SK-N-SH (cell line): ENCODE results near the gene OSBPL9. TPM values are rescaled to one million over a fixed set of nuclear protein-coding genes. Genes with fewer than 3 reads are reported as not detected.

Source experiments
- CTCF ChIA-PET: fragments of 300-600, 350-600 bp; formaldehyde crosslinking; extraction: SDS; loops from one replicate; lab custom pipeline; 2021; lab: Yijun Ruan, JAX
- POLR2A ChIA-PET: fragments of 350-600 bp; sonication (Branson Sonifier 250); formaldehyde crosslinking; extraction: SDS; loops from one replicate; lab custom pipeline; 2020; ENCODE audit warnings: antibody characterized with exemption, inconsistent platforms; lab: Yijun Ruan, JAX
- DNase-seq: peaks from one replicate; pipeline ENCODE4 v3.0.0; 2012
- H2AFZ ChIP-seq: fragments of 200-600 bp; sonication (generic); 2 replicates; pipeline ENCODE4 v1.8.1; 2016; ENCODE audit warnings: antibody characterized with exemption, mild to moderate bottlenecking, low read depth
- H3F3A ChIP-seq: fragments of 200-600 bp; sonication (generic); replicated peaks from 2 replicates; pipeline ENCODE3; 2016; ENCODE audit warnings: antibody characterized with exemption, mild to moderate bottlenecking; ENCODE audit not compliant: insufficient read depth
- H3K27ac ChIP-seq, 2 experiments: fragments of 200-500 bp in 1 of 2; fragments of 200-600 bp in 1 of 2; sonication (Bioruptor generic) in 1 of 2; sonication (generic), shearing (Covaris generic) in 1 of 2; 2 replicates each; pipeline versions ENCODE4 v1.5.1 to v1.6.1; 2014 to 2016; ENCODE audit warnings: low read depth in 2 of 2, inconsistent platforms in 1 of 2, low read length in 1 of 2, mild to moderate bottlenecking in 1 of 2, mixed read lengths in 1 of 2
- H3K27me3 ChIP-seq: fragments of 200-600 bp; sonication (generic), shearing (Covaris generic); 2 replicates; pipeline ENCODE4 v1.6.1; 2016; ENCODE audit warnings: mixed run types; ENCODE audit not compliant: insufficient read depth
- H3K36me3 ChIP-seq, 2 experiments: fragments of 200-500 bp in 1 of 2; fragments of 200-600 bp in 1 of 2; sonication (Bioruptor generic) in 1 of 2; sonication (generic) in 1 of 2; replicated peaks in 1 of 2; 2 replicates each; pipeline versions ENCODE3 to v1.5.1; 2014 to 2016; ENCODE audit warnings: low read length in 1 of 2, mild to moderate bottlenecking in 1 of 2; ENCODE audit not compliant: insufficient read depth in 2 of 2, control insufficient read depth in 1 of 2
- H3K4me1 ChIP-seq, 2 experiments: fragments of 200-500 bp in 1 of 2; fragments of 200-600 bp in 1 of 2; sonication (Bioruptor generic) in 1 of 2; sonication (generic), shearing (Covaris generic) in 1 of 2; 2 replicates each; pipeline versions ENCODE4 v1.5.1 to v1.6.1; 2014 to 2016; ENCODE audit warnings: low read depth in 1 of 2, low read length in 1 of 2, mixed run types in 1 of 2; ENCODE audit not compliant: insufficient read depth in 2 of 2, control insufficient read depth in 1 of 2
- H3K4me2 ChIP-seq: fragments of 200-600 bp; sonication (generic), shearing (Covaris generic); 2 replicates; pipeline ENCODE4 v1.6.1; 2017; ENCODE audit warnings: mixed run types
- H3K4me3 ChIP-seq, 2 experiments: fragments of 200-500 bp in 1 of 2; fragments of 200-600 bp in 1 of 2; sonication (Bioruptor generic) in 1 of 2; sonication (generic), shearing (Covaris generic) in 1 of 2; 2 replicates each; pipeline versions ENCODE4 v1.5.1 to v1.8.1; 2014 to 2016; ENCODE audit warnings: low read depth in 2 of 2, inconsistent platforms in 1 of 2, low read length in 1 of 2, mild to moderate bottlenecking in 1 of 2, mixed read lengths in 1 of 2, moderate library complexity in 1 of 2
- H3K79me2 ChIP-seq: fragments of 200-600 bp; sonication (generic); 2 replicates; pipeline ENCODE4 v1.8.1; 2017; ENCODE audit warnings: mild to moderate bottlenecking; ENCODE audit not compliant: insufficient read depth
- H3K9ac ChIP-seq: fragments of 200-600 bp; sonication (generic); 2 replicates; pipeline ENCODE4 v1.6.1; 2017; ENCODE audit warnings: mixed run types
- H3K9me2 ChIP-seq: fragments of 200-600 bp; sonication (generic); 2 replicates; pipeline ENCODE4 v1.6.1; 2017; ENCODE audit warnings: mixed run types
- H3K9me3 ChIP-seq: fragments of 200-600 bp; sonication (generic); 2 replicates; pipeline ENCODE4 v1.6.1; 2017; ENCODE audit warnings: mixed run types, mild to moderate bottlenecking, moderate library complexity
- H4K20me1 ChIP-seq: fragments of 200-600 bp; sonication (generic); 2 replicates; pipeline ENCODE4 v1.6.1; 2017; ENCODE audit warnings: mild to moderate bottlenecking, mixed run types; ENCODE audit not compliant: insufficient read depth
- CHD2 ChIP-seq: fragments of 150-350 bp; IDR thresholded peaks from 2 replicates; pipeline ENCODE4 v1.6.1; 2018; ENCODE audit warnings: low read length; ENCODE audit not compliant: partially characterized antibody
- CTCF ChIP-seq: fragments of 200-600 bp; sonication (generic); IDR thresholded peaks from 2 replicates; pipeline ENCODE4 v1.6.1; 2017; ENCODE audit warnings: antibody characterized with exemption, mild to moderate bottlenecking, moderate library complexity
- EZH2phosphoT487 ChIP-seq: fragments of 200-600 bp; sonication (generic); IDR thresholded peaks from 2 replicates; pipeline ENCODE4 v1.6.1; 2017; ENCODE audit warnings: low read depth, mixed run types, mild to moderate bottlenecking, antibody characterized with exemption, moderate library complexity, borderline replicate concordance
- FOXJ3 ChIP-seq: sonication (generic); formaldehyde crosslinking; IDR thresholded peaks from 2 replicates; pipeline ENCODE4 v1.5.1; 2020; ENCODE audit warnings: mild to moderate bottlenecking, missing genetic modification reagents
- FOXM1 ChIP-seq: IDR thresholded peaks from 2 replicates; pipeline ENCODE4 v1.4.0; 2012; ENCODE audit warnings: low read depth, mild to moderate bottlenecking
- GATA2 ChIP-seq: sonication (generic); formaldehyde crosslinking; IDR thresholded peaks from 2 replicates; pipeline ENCODE4 v1.5.0; 2020; ENCODE audit warnings: mild to moderate bottlenecking, missing genetic modification reagents
- JUND ChIP-seq: IDR thresholded peaks from 2 replicates; pipeline ENCODE4 v1.4.0; 2012
- MXI1 ChIP-seq: IDR thresholded peaks from 2 replicates; pipeline ENCODE4 v1.6.1; 2012; ENCODE audit warnings: mild to moderate bottlenecking, low read depth, low read length, improper control_type of control experiment
- RAD21 ChIP-seq: IDR thresholded peaks from 2 replicates; pipeline ENCODE4 v1.6.1; 2012; ENCODE audit warnings: mild to moderate bottlenecking, low read length
- RCOR1 ChIP-seq: fragments of 150-350 bp; IDR thresholded peaks from 2 replicates; pipeline ENCODE4 v1.6.1; 2017; ENCODE audit warnings: antibody characterized with exemption, low read length
- RFX5 ChIP-seq: IDR thresholded peaks from 2 replicates; pipeline ENCODE4 v1.6.1; 2012; ENCODE audit warnings: mild to moderate bottlenecking, improper control_type of control experiment, low read length
- SIN3A ChIP-seq: IDR thresholded peaks from 2 replicates; pipeline ENCODE4 v1.6.1; 2012; ENCODE audit warnings: low read depth, mild to moderate bottlenecking, low read length, moderate library complexity, borderline replicate concordance
- SMC3 ChIP-seq: IDR thresholded peaks from 2 replicates; pipeline ENCODE4 v1.6.1; 2012; ENCODE audit warnings: low read depth, low read length, improper control_type of control experiment
- TCF12 ChIP-seq: IDR thresholded peaks from 2 replicates; pipeline ENCODE4 v1.4.0; 2012
- TEAD4 ChIP-seq: IDR thresholded peaks from 2 replicates; pipeline ENCODE4 v1.4.0; 2012; ENCODE audit warnings: mild to moderate bottlenecking, borderline replicate concordance; ENCODE audit not compliant: insufficient read depth
- USF1 ChIP-seq: IDR thresholded peaks from 2 replicates; pipeline ENCODE4 v1.4.0; 2012; ENCODE audit warnings: low read depth, borderline replicate concordance
- USF2 ChIP-seq: fragments of 150-350 bp; IDR thresholded peaks from 2 replicates; pipeline ENCODE4 v1.6.1; 2017; ENCODE audit warnings: antibody characterized with exemption, low read length, low read depth, borderline replicate concordance
- YY1 ChIP-seq: IDR thresholded peaks from 2 replicates; pipeline ENCODE4 v1.4.0; 2012; ENCODE audit warnings: low read depth, mild to moderate bottlenecking
- WGBS: methylation state at CpG from one replicate; pipeline ENCODE4 v1.1.6; 2017; ENCODE audit warnings: low lambda C conversion rate; 5-methylcytosine and 5-hydroxymethylcytosine counted together
- polyA plus RNA-seq, 3 experiments: library from polyadenylated mRNA; depleted of rRNA; stranded (reverse); fragments of >200 nt; gene quantifications; 2 replicates each; pipeline ENCODE4 v1.2.3, GENCODE V29; 2012

The OSBPL9 gene
- polyA plus RNA-seq, 1 of the 3 experiments (the other 2 are of a cell fraction): 43.9 TPM

GRCh38 chr1:51568231-51568935 lies 48.5 kb upstream of the OSBPL9 start:
- Histone ChIP-seq H3K4me1 (peaks cover 4 to 36% of the 10 kb centered on the region in 2 experiments; a peak in 3 of 4 replicates), H3K36me3 (no peaks in the 10 kb centered on the region), H3K27ac (peak overlapping the region; percentile 67 to 86; a peak in 3 of 4 replicates)
- TF ChIP-seq USF2 (no peak), TEAD4 (no peak), CTCF (no peak), JUND (no peak), SMC3 (no peak), RFX5 (no peak), EZH2phosphoT487 (no peak), TCF12 (no peak), FOXM1 (no peak), FOXJ3 (no peak), USF1 (no peak), YY1 (no peak), RAD21 (no peak), CHD2 (no peak), RCOR1 (no peak), SIN3A (no peak), GATA2 (CRISPR knock-in tag) (no peak), MXI1 (no peak)
- TF ChIP-seq, all 33 proteins: peak for 0
- Histone ChIP-seq H3K4me2 (peak overlapping the region; percentile 30; the same call in 1 of the 2 replicates), H3K9me2 (no peaks in the 10 kb centered on the region), H3K9ac (no peak overlapping the region), H3K4me3 (no peak overlapping the region), H2AFZ (no peak overlapping the region), H3K79me2 (no peaks in the 10 kb centered on the region), H3K9me3 (no peaks in the 10 kb centered on the region), H4K20me1 (no peaks in the 10 kb centered on the region), H3F3A (peaks cover 31% of the 10 kb centered on the region), H3K27me3 (no peaks in the 10 kb centered on the region)
- CTCF ChIA-PET: interaction anchor here (0.8 to 1.8 kb wide), 6 partner anchors 31 to 214 kb away, joined by 3 to 6 read pairs (median 4); no protein-coding TSS in a partner anchor
- POLR2A ChIA-PET: no interaction called here
- WGBS: 92% methylated on average over 7 of the region's 7 CpGs
- no peak for DNase-seq
